ENCODE results near the gene GOLGA8H. TPM values are rescaled to one million over a fixed set of nuclear protein-coding genes. Genes with fewer than 3 reads are reported as not detected.

The GOLGA8H gene, protein sequence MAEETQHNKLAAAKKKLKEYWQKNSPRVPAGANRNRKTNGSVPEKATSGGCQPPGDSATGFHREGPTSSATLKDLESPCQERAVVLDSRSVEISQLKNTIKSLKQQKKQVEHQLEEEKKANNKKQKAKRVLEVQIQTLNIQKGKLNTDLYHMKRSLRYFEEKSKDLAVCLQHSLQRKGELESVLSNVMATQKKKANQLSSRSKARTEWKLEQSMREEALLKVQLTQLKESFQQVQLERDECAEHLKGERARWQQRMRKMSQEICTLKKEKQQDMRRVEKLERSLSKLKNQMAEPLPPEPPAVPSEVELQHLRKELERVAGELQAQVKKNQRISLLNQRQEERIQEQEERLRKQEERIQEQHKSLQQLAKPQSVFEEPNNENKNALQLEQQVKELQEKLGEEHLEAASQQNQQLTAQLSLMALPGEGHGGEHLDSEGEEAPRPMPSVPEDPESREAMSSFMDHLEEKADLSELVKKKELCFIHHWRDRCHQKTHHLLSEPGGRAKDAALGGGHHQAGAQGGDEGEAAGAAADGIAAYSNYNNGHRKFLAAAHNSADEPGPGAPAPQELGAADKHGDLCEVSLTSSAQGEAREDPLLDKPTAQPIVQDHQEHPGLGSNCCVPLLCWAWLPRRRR
- total RNA-seq = 0.76 and 0.98 TPM in 2 replicates

GRCh38 chr15:30603796-30604195 lies at the start of gene GOLGA8H:
Gene GOLGA8H (plus strand): TSS chr15:30604028. CDS start chr15:30604126, 98 bp downstream.

DNA sequence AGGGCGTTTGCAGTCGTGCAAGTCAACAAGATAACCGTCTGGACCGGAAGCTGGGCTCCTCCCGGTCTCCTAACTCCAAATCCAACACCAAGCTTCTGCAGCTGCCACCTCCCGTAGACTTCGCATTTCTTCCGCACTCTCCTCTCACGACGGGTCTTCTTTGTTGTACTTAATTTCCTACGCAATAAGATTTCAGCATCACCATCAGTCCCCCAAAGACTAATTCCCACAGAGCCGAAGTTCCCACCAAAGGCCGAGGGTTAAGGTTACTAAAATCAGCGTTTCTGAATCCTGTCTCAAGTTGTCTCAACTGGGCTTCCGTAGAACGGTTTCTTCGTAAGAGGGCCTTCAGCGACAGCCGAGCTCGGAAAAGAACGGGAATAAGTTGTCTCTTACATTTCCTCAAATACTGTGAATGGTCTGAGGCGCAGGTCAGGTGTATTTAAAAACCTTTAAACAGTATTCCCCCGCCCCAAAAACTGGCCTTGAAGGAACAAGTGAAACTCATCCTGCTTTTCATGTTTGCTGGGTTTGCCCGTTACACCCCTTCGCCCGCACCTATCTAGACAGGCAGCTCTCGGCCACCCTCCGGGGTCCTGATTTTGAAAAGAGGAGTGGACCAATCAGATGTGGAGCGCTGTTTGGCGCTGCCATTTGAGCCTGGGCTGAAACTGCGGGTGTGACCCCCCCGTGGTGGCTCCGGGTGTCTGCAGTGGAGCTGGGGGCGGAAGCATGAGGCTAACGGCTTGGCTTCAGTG lies 21.8 kb downstream of the GOLGA8H start, which contains the start of gene ARHGAP11B:
Gene ARHGAP11B (plus strand): TSS at position 693 of the 758 bp plus-strand sequence.

Small RNA genes lying within 50 kb of the gene (small RNA-seq; reads per million reads assigned to genes)
- gene RF00096 (not detected), gene RN7SL628P (not detected), gene RN7SL796P (not detected)

Other genes starting within 250 kb of the GOLGA8H start
- 1.6 and 3.3 TPM in 2 replicates for gene CHRFAM7A, start 210.5 kb upstream of the GOLGA8H start, total RNA-seq
- 0.57 and 2.3 TPM in 2 replicates for gene GOLGA8R, start 189.8 kb upstream of the GOLGA8H start, total RNA-seq
- 0.33 and 0.48 TPM in 2 replicates for gene GOLGA8Q, start 52.0 kb upstream of the GOLGA8H start, total RNA-seq

Data from vein endothelial cell (primary cell).